Breast epithelium (tissue), 3 donors: ENCODE results near the gene SMARCAL1.

ENCODE experiments used
- POLR2A ChIP-seq: fragments of 450-650 bp; IDR thresholded peaks from one replicate; pipeline ENCODE4 v1.6.1; 2016; ENCODE audit warnings: antibody characterized with exemption, mild to moderate bottlenecking, moderate library complexity
- POLR2AphosphoS5 ChIP-seq, 3 donors: sonication (generic); formaldehyde crosslinking; IDR thresholded peaks; one replicate each; pipeline ENCODE4 v1.6.1; 2017; ENCODE audit warnings: antibody characterized with exemption in 3 of 3
- TF ChIP-seq, protein P1 (sequence below), 3 donors: fragments of 450-650 bp; IDR thresholded peaks; one replicate each; pipeline ENCODE4 v1.5.1; 2016 to 2017; ENCODE audit warnings: antibody characterized with exemption in 3 of 3, mild to moderate bottlenecking in 3 of 3, moderate library complexity in 3 of 3

DNA sequence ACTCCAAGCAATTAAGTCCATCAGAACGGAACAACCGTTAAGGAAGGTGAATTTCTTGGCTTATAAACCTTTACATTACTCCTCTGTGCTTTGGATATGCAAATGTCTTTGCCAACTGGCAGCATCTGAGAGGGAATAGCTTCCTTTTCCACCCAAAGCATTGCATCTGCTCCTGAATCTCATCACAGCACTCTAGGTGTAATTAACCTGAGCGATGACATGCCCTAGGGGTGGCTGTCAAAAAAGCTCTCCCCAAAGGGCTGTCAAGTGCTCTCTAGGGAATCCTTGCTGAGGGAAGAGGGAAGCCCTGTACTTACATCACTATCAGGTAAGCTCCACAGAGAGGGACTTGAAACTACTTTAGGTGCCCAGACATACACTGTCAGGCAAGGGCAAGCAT lies 5.5 kb upstream of the SMARCAL1 start:
- TF ChIP-seq, protein P1, sequence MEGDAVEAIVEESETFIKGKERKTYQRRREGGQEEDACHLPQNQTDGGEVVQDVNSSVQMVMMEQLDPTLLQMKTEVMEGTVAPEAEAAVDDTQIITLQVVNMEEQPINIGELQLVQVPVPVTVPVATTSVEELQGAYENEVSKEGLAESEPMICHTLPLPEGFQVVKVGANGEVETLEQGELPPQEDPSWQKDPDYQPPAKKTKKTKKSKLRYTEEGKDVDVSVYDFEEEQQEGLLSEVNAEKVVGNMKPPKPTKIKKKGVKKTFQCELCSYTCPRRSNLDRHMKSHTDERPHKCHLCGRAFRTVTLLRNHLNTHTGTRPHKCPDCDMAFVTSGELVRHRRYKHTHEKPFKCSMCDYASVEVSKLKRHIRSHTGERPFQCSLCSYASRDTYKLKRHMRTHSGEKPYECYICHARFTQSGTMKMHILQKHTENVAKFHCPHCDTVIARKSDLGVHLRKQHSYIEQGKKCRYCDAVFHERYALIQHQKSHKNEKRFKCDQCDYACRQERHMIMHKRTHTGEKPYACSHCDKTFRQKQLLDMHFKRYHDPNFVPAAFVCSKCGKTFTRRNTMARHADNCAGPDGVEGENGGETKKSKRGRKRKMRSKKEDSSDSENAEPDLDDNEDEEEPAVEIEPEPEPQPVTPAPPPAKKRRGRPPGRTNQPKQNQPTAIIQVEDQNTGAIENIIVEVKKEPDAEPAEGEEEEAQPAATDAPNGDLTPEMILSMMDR (IDR thresholded peaks at IDR 0.05): no peak
- TF ChIP-seq POLR2AphosphoS5 (IDR thresholded peaks at IDR 0.05): no peak
- no peak for TF ChIP-seq POLR2A
